PC-9 (cell line): ENCODE data around the gene GJA8. TPM values are rescaled to one million over a fixed set of nuclear protein-coding genes. Genes with fewer than 3 reads are reported as not detected.

Experiments used
- BruUV-seq: library from RNA; stranded (reverse); fragments of 400-500 nt; replicated peaks from 2 replicates; lab custom pipeline; 2021; lab: Mats Ljungman, UMichigan
- CTCF ChIA-PET: fragments of 300-600 bp; sonication (Branson Sonifier 250); formaldehyde crosslinking; loops from one replicate; lab custom pipeline; 2022; ENCODE audit warnings: antibody characterized with exemption; lab: Charles Lee
- POLR2A ChIA-PET: fragments of 300-600 bp; sonication (Branson Sonifier 250); formaldehyde crosslinking; loops from one replicate; lab custom pipeline; 2022; ENCODE audit warnings: antibody characterized with exemption; ENCODE audit not compliant: unreplicated experiment; lab: Charles Lee
- DNase-seq, 2 experiments: peaks; one replicate each; pipeline versions ENCODE4 v3.0.0 to v3.0.0-alpha.2; 2015 to 2022; ENCODE audit warnings: mixed read lengths in 1 of 2
- H2AFZ ChIP-seq: fragments of 200-600 bp; sonication (generic); 2 replicates; pipeline ENCODE4 v1.8.1; 2017; ENCODE audit warnings: antibody characterized with exemption
- H3F3A ChIP-seq: fragments of 200-600 bp; sonication (generic); 2 replicates; pipeline ENCODE4 v1.8.1; 2017; ENCODE audit warnings: antibody characterized with exemption, mild to moderate bottlenecking, low read depth; ENCODE audit not compliant: insufficient read depth
- H3K27ac ChIP-seq: fragments of 200-600 bp; sonication (generic); 2 replicates; pipeline ENCODE4 v1.6.1; 2016; ENCODE audit warnings: mixed run types
- H3K27me3 ChIP-seq: fragments of 200-600 bp; sonication (generic); 2 replicates; pipeline ENCODE4 v1.6.1; 2016; ENCODE audit warnings: low read depth, mixed run types; ENCODE audit not compliant: insufficient read depth
- H3K36me3 ChIP-seq: fragments of 200-600 bp; sonication (generic); 2 replicates; pipeline ENCODE4 v1.6.1; 2016; ENCODE audit warnings: low read depth, mixed run types
- H3K4me1 ChIP-seq: fragments of 200-600 bp; sonication (generic); replicated peaks from 2 replicates; pipeline ENCODE4 v1.6.1; 2016; ENCODE audit warnings: mixed run types; ENCODE audit not compliant: insufficient read depth
- H3K4me2 ChIP-seq: fragments of 200-600 bp; sonication (generic); 2 replicates; pipeline ENCODE4 v1.6.1; 2017; ENCODE audit warnings: mixed run types
- H3K4me3 ChIP-seq: fragments of 200-600 bp; sonication (generic); 2 replicates; pipeline ENCODE4 v1.6.1; 2016; ENCODE audit warnings: mixed run types
- H3K79me2 ChIP-seq: fragments of 200-600 bp; sonication (generic); 2 replicates; pipeline ENCODE4 v1.6.1; 2017; ENCODE audit warnings: low read depth, mixed run types
- H3K9me2 ChIP-seq: fragments of 200-600 bp; sonication (generic); 2 replicates; pipeline ENCODE4 v1.8.1; 2017; ENCODE audit warnings: mild to moderate bottlenecking; ENCODE audit not compliant: insufficient read depth
- H3K9me3 ChIP-seq: fragments of 200-600 bp; sonication (generic); 2 replicates; pipeline ENCODE4 v1.8.1; 2016; ENCODE audit warnings: low read depth; ENCODE audit not compliant: insufficient read depth
- H4K20me1 ChIP-seq: fragments of 200-600 bp; sonication (generic); 2 replicates; pipeline ENCODE4 v1.8.1; 2017; ENCODE audit not compliant: insufficient read depth
- CTCF ChIP-seq: fragments of 200-600 bp; sonication (generic); conservative IDR thresholded peaks from 2 replicates; pipeline ENCODE4 v1.6.1; 2017; ENCODE audit warnings: mixed run types, antibody characterized with exemption, mild to moderate bottlenecking, moderate library complexity
- EZH2 ChIP-seq: fragments of 200-600 bp; sonication (generic); IDR thresholded peaks from 2 replicates; pipeline ENCODE4 v1.8.0; 2017; ENCODE audit warnings: antibody characterized with exemption, low read depth
- intact Hi-C: fragments of 100-400 bp; cut with micrococcal nuclease; formaldehyde crosslinking; loops from one replicate; pipeline ENCODE4 v1.10.0; 2022; ENCODE audit not compliant: unreplicated experiment
- total RNA-seq: library from RNA; stranded (reverse); gene quantifications from 2 replicates; pipeline ENCODE4 v1.2.3, GENCODE V29; 2021

GJA8 gene
- total RNA-seq, 1 experiment from 2014 or later: not detected

- POLR2A ChIA-PET: interaction anchor here (0.6 to 0.7 kb wide), 3 partner anchors 153 to 377 kb away, joined by 3 to 8 read pairs (median 7); no protein-coding TSS in a partner anchor
- no peak overlapping the region for H2AFZ ChIP-seq
- no peaks in the 10 kb centered on the region for H3K27me3 ChIP-seq
- H4K20me1 ChIP-seq: no peaks in the 10 kb centered on the region
- H3K36me3 ChIP-seq: no peaks in the 10 kb centered on the region
- TF ChIP-seq CTCF (peak; percentile 97), EZH2 (no peak)
- H3K4me2 ChIP-seq: no peak overlapping the region
- intact Hi-C loops: loop anchor here (1.0 kb wide), 6 partner anchors 192 to 619 kb away; no protein-coding TSS in a partner anchor
- H3K79me2 ChIP-seq: no peaks in the 10 kb centered on the region
- no peak overlapping the region for H3K4me3 ChIP-seq
- BruUV-seq: no TSS peak
- CTCF ChIA-PET: interaction anchor here (0.6 to 1.8 kb wide), 8 partner anchors 41 to 620 kb away, joined by 3 to 7 read pairs (median 5); partner anchors contain the start of gene ACP6
- H3F3A ChIP-seq: 0 out of 2 replicates have a peak, but pooled peaks cover 7% of the 10 kb centered on the region
- H3K27ac ChIP-seq: no peak overlapping the region
- H3K4me1 ChIP-seq: peaks cover 27% of the 10 kb centered on the region
- H3K9me2 ChIP-seq: no peaks in the 10 kb centered on the region
- no peaks in the 10 kb centered on the region; the same call in 1 of the 2 replicates for H3K9me3 ChIP-seq
- DNase-seq: peak; percentile 20 to 50
Measured at GRCh38 chr1:147892731-147893214, 9.8 kb upstream of the GJA8 start.

GRCh38 chr1:147895123-147895522 lies 7.5 kb upstream of the GJA8 start:
- CTCF ChIA-PET: no interaction called here
- no peak overlapping the region for H3K4me2 ChIP-seq
- H3F3A ChIP-seq: no peaks in the 10 kb centered on the region
- H2AFZ ChIP-seq: no peak overlapping the region
- peaks cover 10% of the 10 kb centered on the region for H3K4me1 ChIP-seq
- no peaks in the 10 kb centered on the region for H3K9me2 ChIP-seq
- TF ChIP-seq CTCF: no peak
- no peak for TF ChIP-seq EZH2
- no peak for DNase-seq
- no peak overlapping the region for H3K4me3 ChIP-seq
- no peak overlapping the region for H3K27ac ChIP-seq
- H3K79me2 ChIP-seq: no peaks in the 10 kb centered on the region
- POLR2A ChIA-PET: no interaction called here
- no peaks in the 10 kb centered on the region for H3K27me3 ChIP-seq
- intact Hi-C loops: no loop called here
- no peaks in the 10 kb centered on the region for H3K36me3 ChIP-seq
- BruUV-seq: no TSS peak
- no peaks in the 10 kb centered on the region for H4K20me1 ChIP-seq
- no peaks in the 10 kb centered on the region for H3K9me3 ChIP-seq

- Histone ChIP-seq H3K9me3 (no peaks in the 10 kb centered on the region), H3K4me2 (0 out of 2 replicates have a peak overlapping the region, but pooled peaks have one; percentile 17), H3K36me3 (no peaks in the 10 kb centered on the region), H3K27ac (no peak overlapping the region), H3K4me3 (no peak overlapping the region), H3K27me3 (no peaks in the 10 kb centered on the region), H2AFZ (no peak overlapping the region), H3K79me2 (no peaks in the 10 kb centered on the region), H3F3A (no peaks in the 10 kb centered on the region), H4K20me1 (no peaks in the 10 kb centered on the region), H3K9me2 (no peaks in the 10 kb centered on the region), H3K4me1 (peaks cover 9% of the 10 kb centered on the region)
- CTCF ChIA-PET: no interaction called here
- DNase-seq: peak; percentile 22 to 36
- intact Hi-C loops: no loop called here
- TF ChIP-seq CTCF (no peak), EZH2 (no peak)
- no TSS peak for BruUV-seq
- POLR2A ChIA-PET: interaction anchor here (0.5 kb wide), 1 partner anchor 356 kb away, joined by 7 read pairs; the partner anchor contains the start of gene BCL9
Measured at GRCh38 chr1:147897029-147897752, 5.4 kb upstream of the GJA8 start.
